H1 (cell line): ENCODE results near the gene RRAGC. TPM values are rescaled to one million over a fixed set of nuclear protein-coding genes. Genes with fewer than 3 reads are reported as not detected.

Experiments used
- CTCF ChIA-PET: fragments of 300-600 bp; sonication (Branson Sonifier 250); formaldehyde crosslinking; loops from one replicate; lab custom pipeline; 2021; ENCODE audit not compliant: partially characterized antibody; lab: Charles Lee
- POLR2A ChIA-PET: fragments of 300-600 bp; sonication (Branson Sonifier 250); formaldehyde crosslinking; loops from one replicate; lab custom pipeline; 2021; ENCODE audit warnings: inconsistent platforms; ENCODE audit not compliant: partially characterized antibody; lab: Charles Lee
- DNase-seq, 2 experiments: peaks; one replicate each; pipeline versions ENCODE4 v3.0.0 to v3.0.0-alpha.2; 2010 to 2022; ENCODE audit warnings: low spot score in 2 of 2, low read depth in 1 of 2, mixed read lengths in 1 of 2
- FAIRE-seq: peaks from 2 replicates; lab custom pipeline; 2011; peaks lifted over from hg19 to GRCh38; lab: Jason Lieb, UNC
- H2AFZ ChIP-seq: 2 replicates; pipeline ENCODE4 v1.8.1; 2012; ENCODE audit warnings: low read length, inconsistent platforms
- H2AK5ac ChIP-seq: 2 replicates; pipeline ENCODE4 v1.6.1; 2013; ENCODE audit warnings: low read depth, low read length
- H2BK120ac ChIP-seq: replicated peaks from 2 replicates; pipeline ENCODE3; 2013; ENCODE audit warnings: low read depth, low read length, inconsistent platforms
- H2BK12ac ChIP-seq: 2 replicates; pipeline ENCODE4 v1.6.1; 2013; ENCODE audit warnings: low read depth, low read length
- H2BK15ac ChIP-seq: 2 replicates; pipeline ENCODE4 v1.6.1; 2013; ENCODE audit warnings: low read length
- H2BK20ac ChIP-seq: 2 replicates; pipeline ENCODE4 v1.6.1; 2013; ENCODE audit warnings: low read length
- H2BK5ac ChIP-seq: 2 replicates; pipeline ENCODE4 v1.6.1; 2013; ENCODE audit warnings: low read depth, low read length
- H3K14ac ChIP-seq: 2 replicates; pipeline ENCODE4 v1.6.1; 2013; ENCODE audit warnings: inconsistent platforms; ENCODE audit not compliant: insufficient read length
- H3K18ac ChIP-seq: 2 replicates; pipeline ENCODE4 v1.6.1; 2013; ENCODE audit warnings: low read length; ENCODE audit errors: extremely low read depth
- H3K23ac ChIP-seq: 2 replicates; pipeline ENCODE4 v1.6.1; 2013; ENCODE audit warnings: inconsistent platforms; ENCODE audit not compliant: insufficient read length
- H3K23me2 ChIP-seq: 2 replicates; pipeline ENCODE4 v1.6.1; 2013; ENCODE audit warnings: low read depth, low read length
- H3K27ac ChIP-seq: 2 replicates; pipeline ENCODE4 v1.6.1; 2011; ENCODE audit warnings: low read depth, low read length, inconsistent platforms
- H3K27me3 ChIP-seq, 4 experiments: replicated peaks in 1 of 4; 1 replicate in 1 of 4; 2 replicates in 3 of 4; pipeline versions ENCODE4 v1.6.1 to v1.8.1; 2011 to 2013; ENCODE audit warnings: low read length in 3 of 4, mild to moderate bottlenecking in 3 of 4, inconsistent platforms in 2 of 4, mixed read lengths in 2 of 4, moderate library complexity in 1 of 4; ENCODE audit not compliant: control insufficient read depth in 3 of 4, insufficient read depth in 3 of 4; ENCODE audit errors: extremely low read depth in 1 of 4
- H3K36me3 ChIP-seq, 4 experiments: 2 replicates each; pipeline versions ENCODE4 v1.6.1 to v1.8.1; 2011 to 2013; ENCODE audit warnings: mild to moderate bottlenecking in 4 of 4, low read length in 3 of 4, moderate library complexity in 2 of 4, control low read depth in 1 of 4, inconsistent platforms in 1 of 4; ENCODE audit not compliant: insufficient read depth in 4 of 4, control insufficient read depth in 2 of 4
- H3K4ac ChIP-seq: replicated peaks from 2 replicates; pipeline ENCODE3; 2013; ENCODE audit warnings: low read length, low read depth, mixed read lengths, inconsistent platforms; ENCODE audit not compliant: insufficient read length
- H3K4me1 ChIP-seq, 4 experiments: replicated peaks in 1 of 4; 1 replicate in 1 of 4; 2 replicates in 3 of 4; pipeline versions ENCODE4 v1.6.1 to v1.8.1; 2011 to 2013; ENCODE audit warnings: low read length in 3 of 4, inconsistent platforms in 2 of 4, mixed read lengths in 1 of 4; ENCODE audit not compliant: insufficient read depth in 4 of 4, control insufficient read depth in 3 of 4
- H3K4me2 ChIP-seq, 2 experiments: 2 replicates each; pipeline versions ENCODE4 v1.6.1 to v1.8.1; 2011 to 2013; ENCODE audit warnings: low read depth in 2 of 2, low read length in 2 of 2, control low read depth in 1 of 2, inconsistent platforms in 1 of 2, mild to moderate bottlenecking in 1 of 2; ENCODE audit not compliant: insufficient read depth in 1 of 2
- H3K4me3 ChIP-seq, 4 experiments: fragments of 200-600, 300-600 bp in 1 of 4; sonication (generic), shearing (Covaris generic), sonication (Bioruptor Twin) in 1 of 4; 2 replicates each; pipeline versions ENCODE4 v1.5.1 to v1.8.1; 2011 to 2016; ENCODE audit warnings: low read length in 4 of 4, low read depth in 3 of 4, control low read depth in 2 of 4, inconsistent platforms in 2 of 4, mild to moderate bottlenecking in 2 of 4, mixed read lengths in 1 of 4, moderate library complexity in 1 of 4; ENCODE audit not compliant: insufficient read depth in 2 of 4; ENCODE audit errors: extremely low read depth in 1 of 4
- H3K56ac ChIP-seq: replicated peaks from 2 replicates; pipeline ENCODE3; 2013; ENCODE audit warnings: low read depth, mild to moderate bottlenecking, mixed read lengths, low read length, inconsistent platforms; ENCODE audit not compliant: insufficient read length
- H3K79me1 ChIP-seq: 2 replicates; pipeline ENCODE4 v1.6.1; 2013; ENCODE audit warnings: low read depth, low read length, control low read depth
- H3K79me2 ChIP-seq, 2 experiments: 2 replicates each; pipeline versions ENCODE4 v1.6.1 to v1.8.1; 2012 to 2013; ENCODE audit warnings: low read length in 2 of 2, mild to moderate bottlenecking in 2 of 2, inconsistent platforms in 1 of 2; ENCODE audit not compliant: insufficient read depth in 2 of 2, control insufficient read depth in 1 of 2
- H3K9ac ChIP-seq, 4 experiments: replicated peaks in 1 of 4; 1 replicate in 1 of 4; 2 replicates in 3 of 4; pipeline versions ENCODE4 v1.6.1 to v1.8.1; 2011 to 2013; ENCODE audit warnings: low read depth in 3 of 4, low read length in 3 of 4, control low read depth in 2 of 4, mild to moderate bottlenecking in 2 of 4, moderate library complexity in 2 of 4, inconsistent platforms in 1 of 4; ENCODE audit errors: extremely low read depth in 1 of 4
- H3K9me3 ChIP-seq, 2 experiments: 2 replicates each; pipeline versions ENCODE4 v1.6.1 to v1.8.1; 2012 to 2013; ENCODE audit warnings: mild to moderate bottlenecking in 2 of 2, moderate library complexity in 2 of 2, control low read depth in 1 of 2, inconsistent platforms in 1 of 2, low read depth in 1 of 2, low read length in 1 of 2, mixed read lengths in 1 of 2; ENCODE audit not compliant: insufficient read depth in 2 of 2
- H4K20me1 ChIP-seq, 2 experiments: replicated peaks in 1 of 2; 2 replicates each; pipeline versions ENCODE3 to v1.8.1; 2011 to 2013; ENCODE audit warnings: inconsistent platforms in 2 of 2, low read length in 2 of 2, mild to moderate bottlenecking in 1 of 2; ENCODE audit not compliant: insufficient read depth in 2 of 2, control insufficient read depth in 1 of 2
- H4K5ac ChIP-seq: 2 replicates; pipeline ENCODE4 v1.6.1; 2013; ENCODE audit warnings: low read length, low read depth, mixed read lengths, inconsistent platforms; ENCODE audit not compliant: insufficient read length
- H4K8ac ChIP-seq: 2 replicates; pipeline ENCODE4 v1.8.0; 2013; ENCODE audit warnings: mild to moderate bottlenecking, moderate library complexity, low read length, inconsistent platforms; ENCODE audit not compliant: insufficient read depth; ENCODE audit errors: extremely low read depth
- H4K91ac ChIP-seq: replicated peaks from 2 replicates; pipeline ENCODE3; 2013; ENCODE audit warnings: low read length, mixed read lengths, inconsistent platforms; ENCODE audit not compliant: insufficient read length
- CHD1 ChIP-seq: IDR thresholded peaks from 2 replicates; pipeline ENCODE4 v1.6.1; 2012; ENCODE audit warnings: low read depth, low read length, improper control_type of control experiment
- GTF2F1 ChIP-seq: IDR thresholded peaks from 2 replicates; pipeline ENCODE4 v1.6.1; 2012; ENCODE audit warnings: low read depth, low read length, improper control_type of control experiment, borderline replicate concordance
- HDAC6 ChIP-seq: IDR thresholded peaks from one replicate; pipeline ENCODE4 v1.7.1; 2012; ENCODE audit warnings: low read depth, mild to moderate bottlenecking, inconsistent platforms, low read length, moderate library complexity
- MAFK ChIP-seq: IDR thresholded peaks from 2 replicates; pipeline ENCODE4 v1.6.1; 2012; ENCODE audit warnings: low read depth, mild to moderate bottlenecking, improper control_type of control experiment, low read length
- POLR2AphosphoS5 ChIP-seq: IDR thresholded peaks from 2 replicates; pipeline ENCODE4 v1.6.1; 2011; ENCODE audit warnings: low read depth, low read length
- RFX5 ChIP-seq: IDR thresholded peaks from 2 replicates; pipeline ENCODE4 v1.6.1; 2011; ENCODE audit warnings: low read depth, low read length, improper control_type of control experiment, borderline replicate concordance
- SAP30 ChIP-seq: fragments of 300-600 bp; sonication (generic); IDR thresholded peaks from 2 replicates; pipeline ENCODE4 v1.7.1; 2012; ENCODE audit warnings: low read length, moderate library complexity, mild to moderate bottlenecking, inconsistent platforms; ENCODE audit not compliant: insufficient read depth, insufficient replicate concordance
- SRF ChIP-seq: IDR thresholded peaks from 2 replicates; pipeline ENCODE4 v1.6.1; 2011; ENCODE audit warnings: mild to moderate bottlenecking, low read depth, low read length, moderate library complexity
- SUZ12 ChIP-seq: fragments of 200-600 bp; sonication (generic); IDR thresholded peaks from 2 replicates; pipeline ENCODE4 v1.6.1; 2012; ENCODE audit warnings: mild to moderate bottlenecking, inconsistent platforms, low read length, moderate library complexity, mixed read lengths
- USF2 ChIP-seq: IDR thresholded peaks from 2 replicates; pipeline ENCODE4 v1.6.1; 2011; ENCODE audit warnings: low read length, improper control_type of control experiment
- polyA plus RNA-seq, 7 experiments: library from polyadenylated mRNA; depleted of rRNA in 3 of 7; stranded (reverse) in 5 of 7; unstranded in 2 of 7; fragments of >200 nt in 5 of 7; fragments of 200-250 nt in 2 of 7; gene quantifications; 1 replicate in 5 of 7; 2 replicates in 1 of 7; 4 replicates in 1 of 7; pipeline versions ENCODE4 v1.2.1 to v1.2.3, GENCODE V29; 2011 to 2013; ENCODE audit warnings: missing spikeins in 2 of 7, mixed read lengths in 2 of 7
- total RNA-seq: library from RNA; stranded (reverse); fragmentation: NEBNext Ultra II Directional; extraction: Animal tissue kit (Norgen Biotek cat#: 25700); gene quantifications from 2 replicates; pipeline ENCODE4 v1.2.1, GENCODE V29; 2021

RRAGC gene
- total and polyA plus RNA-seq, 2 of the 8 experiments (the other 6 are each of a cell fraction or from before 2014, with no cell fraction given) = 12.0 to 16.5 TPM

- no peaks in the 10 kb centered on the region for H3K4me1 ChIP-seq
- no peak within 1 kb of the TSS for H2BK15ac ChIP-seq
- no peak within 1 kb of the TSS for H2BK120ac ChIP-seq
- H3K23ac ChIP-seq = no peak within 1 kb of the TSS
- H4K5ac ChIP-seq = no peak within 1 kb of the TSS
- TF ChIP-seq HDAC6 = no peak
- no peak for TF ChIP-seq MAFK
- TF ChIP-seq POLR2AphosphoS5 = no peak
- no peak for TF ChIP-seq SRF
- TF ChIP-seq CHD1 = no peak
- no peak for TF ChIP-seq SAP30
- TF ChIP-seq SUZ12 = no peak
- no peak for TF ChIP-seq GTF2F1
- no peak for TF ChIP-seq USF2
- TF ChIP-seq RFX5 = no peak
- H3K4me3 ChIP-seq = no peak within 1 kb of the TSS
- H3K23me2 ChIP-seq = no peaks in the 10 kb centered on the region
- DNase-seq = no peak
- no peak within 1 kb of the TSS for H4K8ac ChIP-seq
- no peak within 1 kb of the TSS for H3K14ac ChIP-seq
- H3K9me3 ChIP-seq = no peaks in the 10 kb centered on the region
- H2BK20ac ChIP-seq = no peak within 1 kb of the TSS
- no peak within 1 kb of the TSS for H3K4ac ChIP-seq
- H4K20me1 ChIP-seq = no peaks in the 10 kb centered on the region
- H3K36me3 ChIP-seq = no peaks in the 10 kb centered on the region
- no peaks in the 10 kb centered on the region for H3K79me1 ChIP-seq
- H2BK12ac ChIP-seq = no peak within 1 kb of the TSS
- H2AFZ ChIP-seq = no peak within 1 kb of the TSS
- H3K18ac ChIP-seq = no peak within 1 kb of the TSS
- no peak within 1 kb of the TSS for H3K56ac ChIP-seq
- no peak within 1 kb of the TSS for H3K27ac ChIP-seq
- no peak within 1 kb of the TSS for H2BK5ac ChIP-seq
- POLR2A ChIA-PET = interaction anchor here (1.3 to 1.6 kb wide), 2 partner anchors 109 to 120 kb away, joined by 3 to 5 read pairs; partner anchors contain the start of gene AKIRIN1
- no peak within 1 kb of the TSS for H3K9ac ChIP-seq
- no peak within 1 kb of the TSS for H3K4me2 ChIP-seq
- no peaks in the 10 kb centered on the region for H3K27me3 ChIP-seq
- CTCF ChIA-PET = interaction anchor here (1.4 to 1.5 kb wide), 4 partner anchors 9 to 210 kb away, joined by 3 to 4 read pairs (median 4); partner anchors contain the start of gene MYCBP
- FAIRE-seq = no peak
- no peak within 1 kb of the TSS for H4K91ac ChIP-seq
- H2AK5ac ChIP-seq = no peak within 1 kb of the TSS
- no peaks in the 10 kb centered on the region for H3K79me2 ChIP-seq
Observed at GRCh38 chr1:38881487-38881886, 21.9 kb upstream of the RRAGC start, which contains the start of gene GJA9. GJA9 (minus strand) TSS chr1:38881587; CDS start chr1:38876098, 5,489 bp downstream.
